ENCODE measurements around the gene RARRES1. TPM values are rescaled to one million over a fixed set of nuclear protein-coding genes. Genes with fewer than 3 reads are reported as not detected.

RARRES1 gene
- total RNA-seq, 2 experiments from 2014 or later: not detected

DNA sequence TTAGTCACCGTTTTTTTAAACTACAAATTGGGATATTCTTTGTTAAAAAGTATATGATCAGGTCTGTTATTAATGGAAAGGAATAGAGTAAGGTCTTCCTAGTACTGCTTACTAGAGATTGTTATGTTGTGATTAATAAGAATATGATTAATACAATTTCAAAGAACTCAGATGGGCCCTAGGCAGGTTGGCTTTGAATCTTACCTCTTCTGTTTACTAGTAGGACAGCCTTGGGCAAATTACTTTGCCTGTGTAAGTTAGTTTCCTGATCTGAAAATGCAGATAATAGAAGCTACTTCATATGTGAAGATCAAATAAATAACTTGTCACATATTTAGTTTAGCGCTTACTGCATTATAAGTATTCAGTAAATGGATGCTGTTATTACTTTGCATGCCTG, 81.1 kb downstream of the RARRES1 start:
- POLR2A ChIA-PET: interaction anchor here (0.8 kb wide), 1 partner anchor 29 kb away, joined by 3 read pairs; no protein-coding TSS in a partner anchor
- CTCF ChIA-PET: interaction anchor here (0.6 to 4.0 kb wide), 2 partner anchors 9 to 144 kb away, joined by 3 to 14 read pairs; no protein-coding TSS in a partner anchor

DNA sequence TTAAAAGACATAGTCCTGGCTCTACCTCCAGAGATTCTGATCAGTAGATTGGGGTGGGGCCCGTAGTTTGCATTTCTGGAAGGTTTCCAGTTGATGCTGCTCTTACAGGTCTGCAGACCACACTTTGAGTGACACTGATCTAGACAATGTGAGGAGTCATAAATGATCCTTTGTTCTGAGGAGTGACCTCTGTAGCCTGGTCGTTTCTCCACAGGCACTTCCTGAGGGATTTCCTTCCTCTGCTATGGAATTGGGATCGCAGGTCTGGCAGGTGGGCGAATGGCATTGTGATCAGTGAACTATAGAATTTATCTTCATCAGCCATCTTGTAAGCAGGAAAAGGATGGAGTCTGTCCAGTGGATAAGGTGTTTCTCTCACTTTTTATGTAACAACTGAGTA, 82.5 kb downstream of the RARRES1 start:
- CTCF ChIA-PET: interaction anchor here (4.0 kb wide), 1 partner anchor 10 kb away, joined by 14 read pairs; no protein-coding TSS in a partner anchor
- no peak for ATAC-seq
- no peaks in the 10 kb centered on the region for H3K27me3 Mint-ChIP-seq (ENCODE audit: low read depth)
- POLR2A ChIA-PET: no interaction called here
- H3K4me1 Mint-ChIP-seq (ENCODE audit: low read depth): peaks cover 24% of the 10 kb centered on the region
- H3K9me3 Mint-ChIP-seq (ENCODE audit: insufficient read depth): no peaks in the 10 kb centered on the region
- H3K27ac Mint-ChIP-seq: no peak overlapping the region
- DNase-seq: no peak
- peaks cover 52% of the 10 kb centered on the region for H3K36me3 Mint-ChIP-seq (ENCODE audit: low read depth)
- no peak overlapping the region for H3K4me3 Mint-ChIP-seq

More for the DNA sequence above, 81.1 kb downstream of the RARRES1 start:
- H3K4me3 Mint-ChIP-seq: no peak overlapping the region
- H3K27me3 Mint-ChIP-seq (ENCODE audit: low read depth): no peaks in the 10 kb centered on the region
- H3K36me3 Mint-ChIP-seq (ENCODE audit: low read depth): peaks cover 52% of the 10 kb centered on the region
- H3K4me1 Mint-ChIP-seq (ENCODE audit: low read depth): peaks cover 12% of the 10 kb centered on the region
- H3K27ac Mint-ChIP-seq: no peak overlapping the region
- no peaks in the 10 kb centered on the region for H3K9me3 Mint-ChIP-seq (ENCODE audit: insufficient read depth)
- DNase-seq (no peak), ATAC-seq (no peak)

Other genes starting within 250 kb of the RARRES1 start
- gene MLF1, start 161.3 kb downstream of the RARRES1 start, total RNA-seq: under 1 TPM; 0.39 to 0.53 TPM
- 10 to 100 TPM; 40.4 to 45.0 TPM for gene GFM1, start 87.9 kb downstream of the RARRES1 start, total RNA-seq
- gene LXN, start 59.8 kb downstream of the RARRES1 start, total RNA-seq: 1 to 10 TPM; 8.7 to 9.4 TPM
- 10 to 100 TPM; 22.2 to 24.1 TPM for gene MFSD1, start 69.6 kb upstream of the RARRES1 start, total RNA-seq